Uterus (tissue), 4 donors: Measurements from ENCODE around the gene ZBTB44. TPM values are rescaled to one million over a fixed set of nuclear protein-coding genes. Genes with fewer than 3 reads are reported as not detected.

Source experiments
- DNase-seq, 2 donors: peaks; one replicate each; pipeline ENCODE4 v3.0.0-alpha.2; 2019 to 2020
- H3K27ac ChIP-seq, 2 donors: fragments of 200-600 bp; sonication (generic); 1 replicate in 1 of 2; 2 replicates in 1 of 2; pipeline ENCODE4 v1.5.1; 2016 to 2018
- H3K27me3 ChIP-seq, 2 donors: fragments of 200-600 bp; sonication (generic); one replicate each; pipeline ENCODE4 v1.5.1; 2018 to 2019; ENCODE audit warnings: control low read depth in 1 of 2
- H3K36me3 ChIP-seq, 2 donors: fragments of 200-600 bp; sonication (generic); one replicate each; pipeline ENCODE4 v1.5.1; 2019; ENCODE audit warnings: control low read depth in 1 of 2
- H3K4me1 ChIP-seq, 2 donors: fragments of 200-600 bp; sonication (generic); one replicate each; pipeline ENCODE4 v1.5.1; 2018 to 2019; ENCODE audit warnings: control low read depth in 1 of 2
- H3K4me3 ChIP-seq, 2 donors: fragments of 200-600 bp; sonication (generic); 1 replicate in 1 of 2; 2 replicates in 1 of 2; pipeline ENCODE4 v1.5.1; 2018 to 2019; ENCODE audit warnings: mild to moderate bottlenecking in 1 of 2
- H3K9me3 ChIP-seq, 2 donors: fragments of 200-600 bp; sonication (generic); one replicate each; pipeline ENCODE4 v1.5.1; 2019; ENCODE audit warnings: control low read depth in 1 of 2
- POLR2A ChIP-seq, 2 donors: fragments of 450-650 bp; IDR thresholded peaks; one replicate each; pipeline ENCODE4 v1.6.1; 2016; ENCODE audit warnings: antibody characterized with exemption in 2 of 2, mild to moderate bottlenecking in 1 of 2, moderate library complexity in 1 of 2
- intact Hi-C: fragments of 100-400 bp; cut with DNase I; formaldehyde crosslinking; loops from one replicate; pipeline ENCODE4 v1.15.1; 2023; ENCODE audit warnings: low total_unique reads
- total RNA-seq, 4 donors: library from RNA; depleted of rRNA in 3 of 4; stranded (reverse); fragments of >200 nt in 3 of 4; gene quantifications; one replicate each; pipeline versions ENCODE4 v1.1.0 to v1.2.4, GENCODE V29; 2014 to 2023
- TF ChIP-seq, protein P1 (sequence below), 4 experiments: fragments of 200-600 bp in 2 of 4; fragments of 450-650 bp in 2 of 4; sonication (generic) in 2 of 4; IDR thresholded peaks; one replicate each; pipeline ENCODE4 v1.5.1; 2016 to 2019; ENCODE audit warnings: antibody characterized with exemption in 4 of 4, mild to moderate bottlenecking in 2 of 4, moderate library complexity in 1 of 4
- donor health status: DM: yes; HTN: yes; CAD: no.

Gene ZBTB44
- total RNA-seq, 4 donors from 2014 or later, result 57.4 to 126 (median 95.5) TPM

DNA sequence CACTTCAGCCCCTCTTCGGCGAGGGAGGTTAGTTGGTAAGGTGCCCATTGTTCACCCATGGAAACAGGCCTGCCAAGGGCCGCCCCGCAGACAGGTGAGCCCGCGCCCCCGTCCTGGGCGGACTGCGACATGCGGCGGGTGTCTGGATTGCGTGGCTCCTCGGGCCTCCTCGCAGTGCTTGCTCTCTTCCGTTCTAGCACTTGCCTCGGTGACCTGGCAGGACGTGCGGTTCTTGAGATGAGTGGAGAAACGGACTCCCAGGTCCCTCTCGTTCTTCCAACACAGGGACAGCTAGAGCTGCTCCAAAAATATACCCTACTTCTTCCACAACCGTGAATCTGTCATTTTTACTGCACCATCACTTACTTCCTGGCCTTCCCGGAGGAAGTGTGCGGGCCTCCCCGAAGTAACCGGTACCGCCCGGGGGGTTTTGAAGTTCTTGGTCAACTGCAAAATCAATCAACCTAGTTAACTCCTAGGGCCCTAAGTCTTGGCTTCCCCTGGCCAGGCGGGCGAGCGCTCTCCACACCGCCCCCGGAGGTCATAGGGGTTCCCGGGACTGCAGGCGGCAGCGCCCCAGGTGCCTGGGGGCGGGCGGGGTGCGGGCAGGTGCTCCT is 745 bp upstream of the ZBTB44 start:
- Histone ChIP-seq H3K9me3 (no peaks in the 10 kb centered on the region), H3K36me3 (no peaks in the 10 kb centered on the region), H3K4me1 (peaks cover 0 to 10% of the 10 kb centered on the region in 2 donors), H3K4me3 (peak overlapping the region; percentile 76 to 86), H3K27ac (peak overlapping the region; percentile 87 to 93), H3K27me3 (no peaks in the 10 kb centered on the region)
- TF ChIP-seq, protein P1, sequence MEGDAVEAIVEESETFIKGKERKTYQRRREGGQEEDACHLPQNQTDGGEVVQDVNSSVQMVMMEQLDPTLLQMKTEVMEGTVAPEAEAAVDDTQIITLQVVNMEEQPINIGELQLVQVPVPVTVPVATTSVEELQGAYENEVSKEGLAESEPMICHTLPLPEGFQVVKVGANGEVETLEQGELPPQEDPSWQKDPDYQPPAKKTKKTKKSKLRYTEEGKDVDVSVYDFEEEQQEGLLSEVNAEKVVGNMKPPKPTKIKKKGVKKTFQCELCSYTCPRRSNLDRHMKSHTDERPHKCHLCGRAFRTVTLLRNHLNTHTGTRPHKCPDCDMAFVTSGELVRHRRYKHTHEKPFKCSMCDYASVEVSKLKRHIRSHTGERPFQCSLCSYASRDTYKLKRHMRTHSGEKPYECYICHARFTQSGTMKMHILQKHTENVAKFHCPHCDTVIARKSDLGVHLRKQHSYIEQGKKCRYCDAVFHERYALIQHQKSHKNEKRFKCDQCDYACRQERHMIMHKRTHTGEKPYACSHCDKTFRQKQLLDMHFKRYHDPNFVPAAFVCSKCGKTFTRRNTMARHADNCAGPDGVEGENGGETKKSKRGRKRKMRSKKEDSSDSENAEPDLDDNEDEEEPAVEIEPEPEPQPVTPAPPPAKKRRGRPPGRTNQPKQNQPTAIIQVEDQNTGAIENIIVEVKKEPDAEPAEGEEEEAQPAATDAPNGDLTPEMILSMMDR (IDR thresholded peaks at IDR 0.05), result no peak
- peak; percentile 21 to 28 for DNase-seq
- intact Hi-C loops, result no loop called here

DNA sequence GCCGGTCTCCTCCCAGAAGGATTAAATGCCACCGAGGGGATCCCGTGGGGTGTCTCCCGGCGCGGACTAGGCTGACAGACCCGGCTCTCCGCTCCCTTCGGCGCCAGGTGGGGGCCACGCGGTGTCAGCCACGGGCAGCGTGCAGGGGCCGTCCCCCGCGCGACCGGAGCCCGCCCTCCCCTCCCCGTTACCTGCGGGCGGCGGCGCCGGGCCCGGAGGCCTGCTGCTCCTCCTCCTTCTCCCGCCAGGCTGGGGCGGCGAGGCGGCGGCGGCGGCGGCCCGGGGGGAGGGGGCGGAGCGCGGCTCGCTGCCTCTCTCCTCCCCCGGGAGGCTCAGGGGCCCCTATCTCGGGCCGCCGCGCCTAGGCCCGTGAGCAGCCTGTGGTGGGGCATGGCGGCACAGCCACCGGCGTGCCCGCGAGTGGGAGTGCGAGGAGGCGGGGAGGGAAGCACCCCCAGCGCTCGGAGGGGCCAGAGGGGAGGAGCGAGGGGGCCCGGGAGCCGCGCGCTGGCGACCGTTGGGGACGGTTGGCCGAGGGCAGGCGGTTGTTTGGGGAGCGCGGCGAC is 450 bp downstream of the ZBTB44 start:
- Histone ChIP-seq H3K9me3 (no peaks in the 10 kb centered on the region), H3K4me1 (peaks cover 0 to 10% of the 10 kb centered on the region in 2 donors), H3K36me3 (no peaks in the 10 kb centered on the region), H3K27me3 (no peaks in the 10 kb centered on the region), H3K27ac (peak overlapping the region; percentile 87 to 93), H3K4me3 (peak overlapping the region; percentile 76 to 86)
- intact Hi-C loops, result no loop called here
- DNase-seq, result peak; percentile 36 to 63
- no peak for TF ChIP-seq POLR2A (IDR thresholded peaks at IDR 0.05)
- TF ChIP-seq, protein P1 (IDR thresholded peaks at IDR 0.05), result no peak

DNA sequence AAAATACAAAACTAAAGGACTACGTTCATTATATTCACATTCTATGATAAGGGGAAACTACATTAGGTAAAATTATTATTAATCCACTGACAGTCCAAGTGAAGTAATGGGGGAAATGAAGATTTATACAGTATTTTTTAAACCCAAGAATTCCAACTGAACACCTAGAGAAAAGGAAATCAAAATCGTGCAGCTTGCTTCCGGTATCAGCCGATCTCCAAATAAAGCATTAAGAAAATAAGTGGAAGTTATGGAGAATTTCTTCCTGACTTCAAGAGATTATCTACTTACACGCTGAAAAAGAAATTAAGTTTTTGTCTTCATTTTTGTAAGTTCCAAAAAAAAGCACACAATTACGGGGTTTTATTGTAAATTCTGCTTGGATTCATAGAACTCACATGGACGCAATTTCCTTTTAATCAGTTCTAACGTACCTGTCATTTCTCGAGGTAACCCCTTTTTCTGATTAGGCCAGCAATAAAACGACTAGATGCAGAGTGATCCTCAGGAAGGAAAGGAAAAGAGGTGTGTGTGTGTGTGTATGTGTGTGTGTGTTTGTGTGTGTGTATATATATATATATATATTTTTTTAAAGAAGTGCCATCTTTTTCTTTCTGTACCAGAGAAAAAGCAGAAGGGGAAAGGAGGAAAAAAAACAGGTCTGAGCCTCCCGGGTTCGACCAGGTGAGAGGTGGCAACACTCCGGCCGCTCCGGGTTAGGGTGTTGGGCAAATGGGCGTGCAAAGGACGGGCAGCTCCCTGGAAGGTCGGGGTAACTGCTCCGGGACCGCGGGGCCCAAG is 1.1 kb downstream of the ZBTB44 start:
- Histone ChIP-seq H3K27me3 (no peaks in the 10 kb centered on the region), H3K4me3 (peak overlapping the region; percentile 76 to 86), H3K27ac (peak overlapping the region; percentile 87 to 93), H3K36me3 (no peaks in the 10 kb centered on the region), H3K9me3 (no peaks in the 10 kb centered on the region), H3K4me1 (peaks cover 0 to 10% of the 10 kb centered on the region in 2 donors)
- intact Hi-C loops, result no loop called here
- TF ChIP-seq POLR2A (IDR thresholded peaks at IDR 0.05), result no peak
- TF ChIP-seq, protein P1 (IDR thresholded peaks at IDR 0.05), result no peak
- DNase-seq, result no peak

DNA sequence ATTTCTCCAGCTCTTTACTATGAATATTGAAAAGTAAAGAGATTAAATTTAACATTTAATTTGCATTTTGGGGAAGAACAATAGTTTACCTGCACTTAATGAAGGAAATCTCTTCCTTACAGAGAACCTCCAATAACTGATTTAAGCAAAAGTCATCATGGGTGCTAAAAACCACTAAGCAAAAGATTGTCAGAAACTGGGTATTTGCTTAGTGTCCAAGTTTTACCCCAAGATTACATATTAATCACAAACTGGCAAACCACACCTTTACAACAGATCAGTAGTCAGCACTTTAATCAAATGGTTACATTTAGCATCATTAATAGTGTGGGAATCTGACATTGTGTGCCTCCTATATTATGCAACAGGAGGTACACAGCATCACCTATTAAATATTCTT is 2.7 kb downstream of the ZBTB44 start:
- Histone ChIP-seq H3K36me3 (no peaks in the 10 kb centered on the region), H3K4me1 (peaks cover 0 to 10% of the 10 kb centered on the region in 2 donors), H3K9me3 (no peaks in the 10 kb centered on the region), H3K4me3 (no peak overlapping the region), H3K27ac (no peak overlapping the region), H3K27me3 (no peaks in the 10 kb centered on the region)
- no peak for DNase-seq
- TF ChIP-seq POLR2A (IDR thresholded peaks at IDR 0.05), result no peak
- TF ChIP-seq, protein P1 (IDR thresholded peaks at IDR 0.05), result no peak
- intact Hi-C loops, result no loop called here

DNA sequence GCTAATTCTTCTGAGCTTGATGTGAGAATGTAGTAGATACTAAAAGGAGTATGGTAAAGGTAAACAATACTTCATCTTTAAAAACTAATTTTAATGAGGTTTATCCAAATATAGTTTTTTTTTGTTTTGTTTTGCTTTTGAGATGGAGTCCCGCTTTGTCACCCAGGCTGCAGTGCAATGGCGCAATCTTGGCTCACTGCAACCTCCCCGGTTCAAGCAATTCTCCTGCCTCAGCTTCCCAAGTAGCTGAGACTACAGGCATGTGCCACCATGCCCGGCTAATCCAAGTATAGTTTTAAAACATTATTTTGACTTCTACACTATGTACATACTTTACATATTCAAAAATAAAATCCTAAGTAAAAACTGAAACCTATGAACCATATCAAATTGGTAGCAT is 4.1 kb downstream of the ZBTB44 start:
- Histone ChIP-seq H3K36me3 (no peaks in the 10 kb centered on the region), H3K4me1 (peaks cover 0 to 10% of the 10 kb centered on the region in 2 donors), H3K9me3 (no peaks in the 10 kb centered on the region), H3K27me3 (no peaks in the 10 kb centered on the region), H3K27ac (no peak overlapping the region), H3K4me3 (no peak overlapping the region)
- DNase-seq, result no peak
- intact Hi-C loops, result no loop called here
- TF ChIP-seq, protein P1 (IDR thresholded peaks at IDR 0.05), result no peak
